Measurements from ENCODE around the gene PKN3. TPM values are rescaled to one million over a fixed set of nuclear protein-coding genes. Genes with fewer than 3 reads are reported as not detected.

The PKN3 gene
- total and polyA plus RNA-seq, 2 of the 13 experiments (the other 11 are each of a cell fraction or from before 2014, with no cell fraction given), result 10.5 to 13.2 TPM

- TF ChIP-seq ZNF276 (CRISPR knock-in tag; IDR thresholded peaks at IDR 0.05; ENCODE audit: low read depth) (peak; percentile 84; the same call in 1 of the 2 replicates), MAFF (IDR thresholded peaks at IDR 0.05; ENCODE audit: low read depth, low read length) (no peak), BHLHE40 (IDR thresholded peaks at IDR 0.05; ENCODE audit: low read length) (no peak), TRIM22 (IDR thresholded peaks at IDR 0.05) (no peak), DMTF1 (CRISPR knock-in tag; IDR thresholded peaks at IDR 0.05) (no peak), ZNF616 (CRISPR knock-in tag; IDR thresholded peaks at IDR 0.05; ENCODE audit: low read depth) (no peak), CEBPG (CRISPR knock-in tag; IDR thresholded peaks at IDR 0.05) (no peak), ATM (IDR thresholded peaks at IDR 0.05; ENCODE audit: borderline replicate concordance) (no peak), HNRNPK (IDR thresholded peaks at IDR 0.05; ENCODE audit: low read depth, low read length, poor library complexity, severe bottlenecking) (no peak), ZNF839 (CRISPR knock-in tag; IDR thresholded peaks at IDR 0.05; ENCODE audit: borderline replicate concordance) (no peak), USF2 (IDR thresholded peaks at IDR 0.05; ENCODE audit: low read depth, low read length) (peak; percentile 60), USF2 (CRISPR knock-in tag; IDR thresholded peaks at IDR 0.05; ENCODE audit: borderline replicate concordance) (peak; percentile 90; the same call in 1 of the 2 replicates), HOXA3 (CRISPR knock-in tag; IDR thresholded peaks at IDR 0.05) (no peak), CENPBD1 (CRISPR knock-in tag; IDR thresholded peaks at IDR 0.05; ENCODE audit: borderline replicate concordance, low read depth) (no peak), NFYC (CRISPR knock-in tag; IDR thresholded peaks at IDR 0.05) (peak; percentile 69), ZNF557 (CRISPR knock-in tag; IDR thresholded peaks at IDR 0.05) (no peak), DNMT3B (CRISPR knock-in tag; conservative IDR thresholded peaks at IDR 0.05) (no peak; the same call in 1 of the 2 replicates), RNF219 (CRISPR knock-in tag; IDR thresholded peaks at IDR 0.05) (no peak), IRF2 (CRISPR knock-in tag; IDR thresholded peaks at IDR 0.05) (no peak; the same call in 1 of the 2 replicates)
Observed at GRCh38 chr9:128684325-128685199, 17.7 kb upstream of the PKN3 start (continued).
